KMS-11 (cell line): ENCODE data around the gene TRPM6.
"Not testable (repeated sequence)": the region's sequence is repeated elsewhere in the genome, so short reads cannot be mapped to it uniquely, and the experiment has no call there.

Experiments
- H2AFZ ChIP-seq: fragments of 200-600 bp; sonication (generic); 2 replicates; pipeline ENCODE4 v1.6.1; 2016; ENCODE audit warnings: antibody characterized with exemption, mixed run types, low read depth
- H3K27ac ChIP-seq: fragments of 200-600 bp; sonication (generic); 2 replicates; pipeline ENCODE4 v1.6.1; 2016; ENCODE audit warnings: mild to moderate bottlenecking, mixed run types
- H3K27me3 ChIP-seq: fragments of 200-600 bp; sonication (generic); 2 replicates; pipeline ENCODE4 v1.6.1; 2017; ENCODE audit warnings: mild to moderate bottlenecking, low read depth, mixed run types, moderate library complexity; ENCODE audit not compliant: insufficient read depth
- H3K36me3 ChIP-seq: fragments of 200-600 bp; sonication (generic); 2 replicates; pipeline ENCODE4 v1.6.1; 2017; ENCODE audit warnings: mild to moderate bottlenecking, mixed run types; ENCODE audit not compliant: insufficient read depth
- H3K4me1 ChIP-seq: fragments of 200-600 bp; sonication (generic); 2 replicates; pipeline ENCODE4 v1.6.1; 2016; ENCODE audit warnings: mild to moderate bottlenecking, low read depth, mixed run types; ENCODE audit not compliant: poor library complexity, severe bottlenecking
- H3K4me2 ChIP-seq: fragments of 200-600 bp; sonication (generic); 2 replicates; pipeline ENCODE4 v1.7.0; 2016; ENCODE audit warnings: mild to moderate bottlenecking, mixed run types
- H3K4me3 ChIP-seq: fragments of 200-600 bp; sonication (generic); IDR thresholded peaks from 2 replicates; pipeline ENCODE4 v1.6.1; 2017; ENCODE audit warnings: low read depth, low read length, mixed read lengths; ENCODE audit not compliant: insufficient read depth
- H3K79me2 ChIP-seq: fragments of 200-600 bp; sonication (generic); 2 replicates; pipeline ENCODE4 v1.6.1; 2016; ENCODE audit warnings: low read depth, mixed run types; ENCODE audit not compliant: insufficient read depth
- H3K9ac ChIP-seq: fragments of 200-600 bp; sonication (generic); 2 replicates; pipeline ENCODE4 v1.6.1; 2016; ENCODE audit warnings: mild to moderate bottlenecking, mixed run types
- H4K20me1 ChIP-seq: fragments of 200-600 bp; sonication (generic); 2 replicates; pipeline ENCODE4 v1.6.1; 2016; ENCODE audit warnings: mild to moderate bottlenecking, mixed run types; ENCODE audit not compliant: insufficient read depth
- CTCF ChIP-seq: fragments of 200-600 bp; sonication (generic); conservative IDR thresholded peaks from 2 replicates; pipeline ENCODE4 v1.6.1; 2017; ENCODE audit warnings: low read depth, mild to moderate bottlenecking, antibody characterized with exemption, low read length, moderate library complexity, mixed read lengths

The TRPM6 gene

GRCh38 chr9:74901001-74901400 is 13.3 kb upstream of the TRPM6 start:
- no peak overlapping the region for H3K4me2 ChIP-seq
- H3K4me3 ChIP-seq = no peak overlapping the region
- no peak overlapping the region for H2AFZ ChIP-seq
- no peaks in the 10 kb centered on the region for H3K36me3 ChIP-seq
- H3K9ac ChIP-seq = no peak overlapping the region
- no peaks in the 10 kb centered on the region for H4K20me1 ChIP-seq
- TF ChIP-seq CTCF = no peak
- no peak overlapping the region for H3K27ac ChIP-seq
- H3K27me3 ChIP-seq = no peaks in the 10 kb centered on the region
- no peaks in the 10 kb centered on the region for H3K79me2 ChIP-seq
- no peaks in the 10 kb centered on the region for H3K4me1 ChIP-seq

- H3K4me1 ChIP-seq, H3K36me3 ChIP-seq, H2AFZ ChIP-seq, H3K9ac ChIP-seq, H3K27me3 ChIP-seq, H3K4me2 ChIP-seq, H3K79me2 ChIP-seq, H3K27ac ChIP-seq, H3K4me3 ChIP-seq, H4K20me1 ChIP-seq: not testable (repeated sequence)
Measured at GRCh38 chr9:74888449-74888848, 728 bp upstream of the TRPM6 start.

- no peak for TF ChIP-seq CTCF
- Histone ChIP-seq H3K27me3 (no peaks in the 10 kb centered on the region), H2AFZ (no peak overlapping the region), H3K79me2 (no peaks in the 10 kb centered on the region), H3K4me3 (no peak overlapping the region), H3K4me1 (no peaks in the 10 kb centered on the region), H3K9ac (no peak overlapping the region), H3K27ac (no peak overlapping the region), H3K4me2 (no peak overlapping the region), H4K20me1 (no peaks in the 10 kb centered on the region), H3K36me3 (no peaks in the 10 kb centered on the region)
Measured at GRCh38 chr9:74887981-74888370, 255 bp upstream of the TRPM6 start.

- no peaks in the 10 kb centered on the region for H3K27me3 ChIP-seq
- H3K36me3 ChIP-seq = no peaks in the 10 kb centered on the region
- no peak overlapping the region for H3K9ac ChIP-seq
- H4K20me1 ChIP-seq = no peaks in the 10 kb centered on the region
- no peaks in the 10 kb centered on the region for H3K79me2 ChIP-seq
- H3K4me1 ChIP-seq = no peaks in the 10 kb centered on the region
- H3K27ac ChIP-seq = no peak overlapping the region
- H2AFZ ChIP-seq = no peak overlapping the region
- no peak for TF ChIP-seq CTCF
- H3K4me2 ChIP-seq = no peak overlapping the region
- no peak overlapping the region for H3K4me3 ChIP-seq
Measured at GRCh38 chr9:74876382-74876949, 11.3 kb downstream of the TRPM6 start.

GRCh38 chr9:74875656-74876055 is 12.1 kb downstream of the TRPM6 start:
- Histone ChIP-seq H3K79me2 (no peaks in the 10 kb centered on the region), H3K4me1 (no peaks in the 10 kb centered on the region), H3K27ac (no peak overlapping the region), H4K20me1 (no peaks in the 10 kb centered on the region), H3K4me3 (no peak overlapping the region), H3K36me3 (no peaks in the 10 kb centered on the region), H3K9ac (no peak overlapping the region), H3K27me3 (no peaks in the 10 kb centered on the region), H3K4me2 (no peak overlapping the region), H2AFZ (no peak overlapping the region)
- no peak for TF ChIP-seq CTCF
